T-helper 1 cell treated with Interleukin-12 subunit alpha and Interleukin-12 subunit beta and Interleukin-4 antibody, amounts not matched to agents 30 ng/mL and 1 ng/mL, for 36 hours (primary cell): ENCODE results near the gene SLC17A9. TPM values are rescaled to one million over a fixed set of nuclear protein-coding genes. Genes with fewer than 3 reads are reported as not detected.

Experiments
- intact Hi-C: fragments of 100-400 bp; cut with micrococcal nuclease; formaldehyde crosslinking; loops from one replicate; pipeline ENCODE4 v1.15.1; 2024
- total RNA-seq: library from RNA; stranded (reverse); gene quantifications from 2 replicates; pipeline ENCODE4 v1.2.3, GENCODE V29; 2022

Gene SLC17A9
- 2.5 and 3.2 TPM in 2 replicates for total RNA-seq

GRCh38 chr20:62952373-62952967, at the start of gene SLC17A9:
TSS of gene SLC17A9 (plus strand) at chr20:62952709. CDS start at chr20:62952831, 122 bp downstream.
- intact Hi-C loops = no loop called here

- intact Hi-C loops = no loop called here
These were observed 49.4 kb upstream of the SLC17A9 start for GRCh38 chr20:62902926-62903615.

DNA sequence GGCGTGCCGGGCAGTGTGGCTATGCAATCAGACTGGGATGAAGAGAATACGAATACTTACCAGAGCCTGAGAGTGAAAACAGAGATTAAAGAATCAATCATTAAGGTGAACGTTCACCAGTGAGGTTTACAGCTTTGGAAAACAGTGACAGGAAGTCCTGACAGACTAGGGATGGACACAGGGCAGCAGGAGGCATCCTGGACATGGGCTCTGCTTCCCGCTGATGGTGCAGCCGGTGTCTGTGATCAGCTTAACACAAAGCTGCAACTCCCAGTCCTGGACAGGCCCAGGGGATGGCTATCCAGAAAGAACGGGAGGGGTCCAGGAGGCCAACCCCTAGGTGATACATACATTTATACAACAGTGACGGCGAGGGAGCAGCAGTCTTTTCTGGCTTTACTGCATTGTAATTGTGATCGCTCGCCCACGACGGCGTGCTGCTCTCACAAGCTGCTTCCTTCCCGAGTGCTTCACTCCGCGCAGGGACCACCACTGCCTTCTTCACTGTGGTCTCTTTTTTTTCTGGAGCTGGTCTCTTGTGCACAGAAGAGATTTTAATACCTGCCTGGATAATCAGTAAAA, 46.9 kb upstream of the SLC17A9 start:
- intact Hi-C loops = no loop called here

GRCh38 chr20:62906209-62906608, 46.3 kb upstream of the SLC17A9 start:
- intact Hi-C loops = no loop called here

DNA sequence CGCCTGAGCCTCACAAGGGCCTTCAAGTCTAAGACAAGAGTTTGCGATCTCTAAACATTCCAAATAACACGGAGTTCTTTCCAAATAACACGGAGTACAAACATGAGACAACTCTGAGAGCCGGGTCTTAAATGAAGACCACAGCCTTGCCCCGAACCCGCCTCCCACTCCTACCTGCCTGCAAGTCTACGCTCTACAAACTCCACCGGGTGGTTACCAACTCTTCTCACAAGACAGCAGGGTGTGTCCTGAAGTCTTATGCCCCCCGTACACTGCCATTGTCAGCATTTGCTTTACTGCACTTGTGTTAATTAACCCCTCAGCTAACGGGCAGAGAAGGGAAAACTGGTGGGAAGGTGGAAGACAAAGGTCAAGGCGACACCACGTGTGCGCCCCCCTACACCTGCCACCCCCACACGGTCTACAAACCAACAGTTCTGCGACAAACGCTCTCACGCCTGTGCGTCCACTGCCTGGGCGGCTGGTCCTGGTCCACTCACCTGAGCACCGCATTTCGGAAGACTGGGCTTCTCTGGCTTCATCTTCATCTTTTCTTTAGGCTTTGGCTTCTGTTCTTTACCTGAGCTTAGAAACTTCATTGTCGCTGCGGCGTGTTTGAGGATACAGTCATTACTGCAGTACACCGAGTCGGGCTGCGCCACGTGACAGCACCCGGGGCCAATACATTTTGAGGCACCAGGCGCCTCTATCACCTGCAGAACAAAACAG, 45.7 kb upstream of the SLC17A9 start:
- intact Hi-C loops = no loop called here

- intact Hi-C loops = no loop called here
These were observed 44.9 kb upstream of the SLC17A9 start for GRCh38 chr20:62907384-62908317.

- intact Hi-C loops = no loop called here
These were observed 43.3 kb upstream of the SLC17A9 start for GRCh38 chr20:62908971-62909791.

GRCh38 chr20:62910217-62910766, 42.2 kb upstream of the SLC17A9 start:
- intact Hi-C loops = no loop called here

DNA sequence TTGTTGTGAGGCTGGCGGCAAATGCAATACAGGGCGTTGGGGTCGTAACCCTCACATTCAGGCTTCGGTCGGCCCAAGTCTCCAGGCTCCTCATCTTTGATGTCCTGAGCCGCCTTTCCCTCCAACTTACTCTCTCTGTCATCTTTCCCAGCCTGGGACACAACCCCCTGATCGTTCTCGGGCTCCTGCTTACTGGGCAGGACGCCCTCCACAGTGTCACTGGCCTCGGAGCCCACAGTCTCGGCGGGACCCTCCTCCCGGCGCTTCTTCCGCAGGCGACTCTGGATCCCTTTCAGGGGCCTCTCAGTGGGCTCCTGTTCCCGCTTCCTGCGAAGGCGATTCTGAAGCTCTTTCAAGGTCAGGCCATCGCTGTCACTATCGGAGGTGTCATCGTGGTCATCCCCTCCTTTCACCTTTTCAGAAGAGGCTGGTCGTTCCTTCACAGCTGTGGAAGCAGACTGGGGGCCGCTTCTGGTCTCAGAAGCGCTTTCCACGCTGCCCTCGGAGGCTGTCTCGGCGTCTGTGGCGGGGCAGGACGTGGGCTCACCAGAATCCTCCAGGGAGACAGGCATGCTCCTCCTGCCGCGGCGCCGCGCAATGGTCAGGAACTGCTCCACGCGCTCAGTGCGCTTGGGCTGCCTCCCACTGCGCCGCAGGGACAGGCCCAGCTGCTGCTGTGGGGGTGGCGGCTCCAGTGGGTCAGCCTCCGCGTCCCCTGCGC, 41.6 kb upstream of the SLC17A9 start:
- intact Hi-C loops = no loop called here

GRCh38 chr20:62911701-62912280, 40.7 kb upstream of the SLC17A9 start:
- intact Hi-C loops = no loop called here

- intact Hi-C loops = no loop called here
These were observed 39.4 kb upstream of the SLC17A9 start for GRCh38 chr20:62913043-62913630.

DNA sequence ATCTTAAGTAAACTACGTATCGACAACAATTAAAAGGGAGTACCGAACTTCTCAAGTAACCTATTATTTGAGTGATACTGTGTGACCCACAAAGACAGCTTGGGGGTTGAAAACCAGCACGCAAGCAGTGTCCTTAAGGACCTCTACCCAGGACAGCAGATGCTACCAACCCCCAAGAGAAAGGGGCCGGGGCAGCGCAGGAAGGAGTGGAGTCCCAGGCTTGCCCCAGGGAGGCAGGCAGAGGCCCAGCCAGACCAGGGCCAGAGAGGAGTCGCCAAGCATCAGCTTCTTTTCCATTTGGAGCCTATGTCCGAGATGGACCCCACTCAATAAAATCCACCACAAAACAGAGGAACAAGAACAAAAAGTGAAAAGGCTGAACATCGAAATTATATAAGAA, 38.1 kb upstream of the SLC17A9 start:
- intact Hi-C loops = no loop called here

DNA sequence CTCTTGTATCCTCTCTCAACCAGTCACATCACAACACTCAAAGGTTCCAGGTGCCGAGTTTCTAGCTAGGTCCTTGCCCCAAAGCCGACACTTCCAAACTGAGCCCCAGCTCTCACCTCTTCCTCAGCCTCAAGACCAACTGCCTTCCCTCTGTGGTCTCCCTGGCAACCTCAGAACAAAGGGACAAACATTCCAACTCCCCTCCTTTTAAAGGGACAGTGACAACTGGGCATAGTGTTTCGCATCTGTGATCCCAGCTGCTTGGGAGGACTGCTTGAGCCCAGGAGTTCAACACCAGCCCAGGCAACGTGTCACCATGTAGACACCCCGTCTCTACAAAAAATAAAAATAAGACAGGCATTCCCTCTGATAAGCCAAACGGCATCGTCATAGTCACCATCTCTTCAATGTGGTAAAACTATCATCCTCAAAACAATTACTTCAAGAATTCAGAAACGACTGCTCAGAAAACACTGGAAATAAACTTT, 37.5 kb upstream of the SLC17A9 start:
- intact Hi-C loops = no loop called here

DNA sequence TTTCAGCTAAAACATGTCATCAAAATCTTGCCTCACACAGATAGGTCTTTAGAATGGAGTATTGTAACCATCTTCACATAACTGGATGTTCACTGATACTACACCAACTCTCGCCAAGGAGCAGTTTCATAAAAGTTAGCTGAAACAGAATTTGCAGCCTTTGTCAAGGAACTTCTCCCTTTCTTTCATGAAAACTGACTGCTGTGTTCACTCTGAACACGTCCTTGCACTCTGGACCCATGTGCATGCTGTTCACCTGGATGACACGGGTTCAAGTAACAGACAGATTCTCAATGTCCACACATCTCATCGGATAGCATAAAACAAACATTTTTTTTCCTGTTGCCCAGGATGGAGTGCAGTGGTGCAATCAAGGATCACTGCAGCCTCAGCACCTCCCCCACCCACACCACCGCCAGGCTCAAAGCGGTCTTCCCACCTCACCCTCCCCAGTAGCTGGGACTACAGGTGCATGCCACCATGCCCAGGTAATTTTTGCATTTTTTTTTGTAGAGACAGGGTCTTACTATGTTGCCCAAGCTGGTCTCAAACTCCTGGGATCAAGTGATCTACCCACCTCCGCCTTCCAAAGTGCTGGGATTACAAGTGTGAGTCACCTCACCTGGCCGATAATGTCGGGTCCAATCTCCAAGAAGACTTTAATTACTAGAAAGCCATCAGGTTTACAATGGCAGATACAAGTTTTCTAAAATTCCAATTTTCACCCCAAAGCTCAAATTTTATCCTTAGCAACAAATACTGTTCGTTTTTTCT, 35.6 kb upstream of the SLC17A9 start:
- intact Hi-C loops = no loop called here

DNA sequence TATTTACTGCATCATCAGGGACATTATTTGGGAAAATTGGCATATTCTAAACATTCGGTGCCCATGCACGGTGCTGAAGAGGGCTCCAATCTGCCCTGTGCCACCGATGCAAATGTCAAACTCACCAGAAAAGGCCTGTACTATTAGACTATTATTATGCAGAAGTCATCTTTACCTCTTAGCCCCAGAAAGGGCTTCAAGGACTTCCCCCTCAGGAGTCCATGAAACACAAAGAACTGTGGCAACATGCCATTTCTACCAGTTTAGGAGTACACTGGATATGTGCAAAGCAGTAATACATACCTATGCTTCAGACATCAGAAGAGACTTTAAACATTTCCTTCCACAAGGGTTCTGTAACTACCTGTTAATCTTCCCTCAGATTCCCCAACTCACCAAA, 34.8 kb upstream of the SLC17A9 start:
- intact Hi-C loops = loop anchor here (1.0 kb wide), 1 partner anchor 9 kb away; the partner anchor contains the start of gene DIDO1

DNA sequence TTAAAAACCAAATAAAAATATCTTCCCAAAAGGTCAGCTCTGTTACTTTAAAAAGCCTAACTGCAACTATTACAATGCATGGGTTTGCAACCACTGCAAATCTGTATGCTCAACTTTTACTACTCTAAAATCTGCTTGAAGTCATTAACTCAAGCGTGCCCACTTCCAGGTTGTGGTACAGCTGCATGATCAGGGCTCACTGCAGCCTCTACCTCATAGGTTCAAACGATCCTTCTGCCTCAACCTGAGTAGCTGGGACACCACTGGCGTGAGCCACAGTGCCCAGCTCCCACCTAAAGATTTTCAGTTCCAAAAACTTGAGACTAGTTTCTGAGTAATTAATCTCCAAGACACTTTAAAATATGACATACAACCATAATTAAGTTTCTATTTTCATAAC, 34.4 kb upstream of the SLC17A9 start:
- intact Hi-C loops = loop anchor here (1.0 kb wide), 1 partner anchor 8 kb away; the partner anchor contains the start of gene DIDO1

- intact Hi-C loops = loop anchor here (1.0 kb wide), 1 partner anchor 7 kb away; the partner anchor contains the start of gene DIDO1
These were observed 33.7 kb upstream of the SLC17A9 start for GRCh38 chr20:62918831-62919230.
